OCI-LY7 (cell line): ENCODE results near the gene FAM24B.

ENCODE experiments used
- CTCF ChIP-seq: fragments of 200-600 bp; sonication (generic); conservative IDR thresholded peaks from 2 replicates; pipeline ENCODE4 v1.5.1; 2014; ENCODE audit warnings: mild to moderate bottlenecking, antibody characterized with exemption, low read length, moderate library complexity, mixed read lengths
- EZH2phosphoT487 ChIP-seq: fragments of 200-600 bp; sonication (generic); IDR thresholded peaks from 2 replicates; pipeline ENCODE4 v1.6.1; 2018; ENCODE audit warnings: low read depth, borderline replicate concordance, mild to moderate bottlenecking, mixed run types, antibody characterized with exemption, low read length, moderate library complexity, mixed read lengths

- no peak for TF ChIP-seq CTCF
- no peak for TF ChIP-seq EZH2phosphoT487
These were observed 57.6 kb downstream of the FAM24B start for GRCh38 chr10:122821808-122822207.
